GM12878 (cell line): ENCODE data around the gene POU3F2. TPM values are rescaled to one million over a fixed set of nuclear protein-coding genes. Genes with fewer than 3 reads are reported as not detected.

Source experiments
- CBX5 ChIP-seq: sonication (generic); IDR thresholded peaks from 2 replicates; pipeline ENCODE4 v1.6.1; 2016; ENCODE audit warnings: low read depth, moderate library complexity, mild to moderate bottlenecking, inconsistent platforms
- CHD1 ChIP-seq: IDR thresholded peaks from 2 replicates; pipeline ENCODE4 v1.6.1; 2012; ENCODE audit warnings: low read depth, low read length, improper control_type of control experiment
- CREM ChIP-seq: IDR thresholded peaks from 2 replicates; pipeline ENCODE4 v1.6.1; 2014; ENCODE audit warnings: antibody characterized with exemption, low read depth
- CUX1 ChIP-seq: IDR thresholded peaks from 2 replicates; pipeline ENCODE4 v1.6.1; 2012; ENCODE audit warnings: improper control_type of control experiment, low read depth, low read length; ENCODE audit not compliant: insufficient replicate concordance
- DPF2 ChIP-seq: fragments of 450-650 bp; IDR thresholded peaks from 2 replicates; pipeline ENCODE4 v1.6.1; 2017; ENCODE audit warnings: mild to moderate bottlenecking
- KLF5 ChIP-seq: fragments of 450-650 bp; IDR thresholded peaks from 2 replicates; pipeline ENCODE4 v1.6.1; 2014; ENCODE audit warnings: mild to moderate bottlenecking; ENCODE audit not compliant: partially characterized antibody
- NFYA ChIP-seq: IDR thresholded peaks from 2 replicates; pipeline ENCODE4 v1.6.1; 2011; ENCODE audit warnings: low read depth, mild to moderate bottlenecking, low read length, improper control_type of control experiment, borderline replicate concordance
- SP1 ChIP-seq: IDR thresholded peaks from one replicate; pipeline ENCODE4 v1.6.1; 2011; ENCODE audit warnings: low read depth, low read length
- ZBTB11 ChIP-seq: fragments of 450-650 bp; formaldehyde crosslinking; IDR thresholded peaks from 2 replicates; pipeline ENCODE4 v1.5.0; 2022; ENCODE audit warnings: mild to moderate bottlenecking, missing genetic modification characterization
- polyA plus RNA-seq, 11 experiments: library from polyadenylated mRNA; depleted of rRNA in 4 of 11; unstranded in 6 of 11; stranded (reverse) in 5 of 11; fragments of >200 nt; fragmentation: Nextera tagmentation in 4 of 11; fragmentation: Illumina TruSeq in 1 of 11; extraction: Ambion mirVana in 4 of 11; extraction: Trizol in 1 of 11; gene quantifications; 1 replicate in 1 of 11; 2 replicates in 10 of 11; pipeline versions ENCODE4 v1.2.1 to v1.2.3, GENCODE V29; 2011 to 2016; ENCODE audit warnings: inconsistent platforms in 2 of 11, missing spikeins in 2 of 11, low read depth in 1 of 11
- total RNA-seq, 4 experiments: library from RNA; depleted of rRNA in 3 of 4; stranded (reverse); fragments of >200 nt in 3 of 4; fragmentation: Illumina TruSeq in 1 of 4; extraction: Trizol in 1 of 4; gene quantifications; 2 replicates each; pipeline versions ENCODE4 v1.2.1 to v1.2.3, GENCODE V29; 2013 to 2021

The POU3F2 gene
- total and polyA plus RNA-seq, 10 of the 15 experiments (the other 5 are each of a cell fraction or from before 2014, with no cell fraction given) = not detected

- TF ChIP-seq CHD1 = no peak
- no peak for TF ChIP-seq DPF2
- no peak for TF ChIP-seq ZBTB11
- TF ChIP-seq SP1 = no peak
- no peak for TF ChIP-seq CREM
- TF ChIP-seq CBX5 = no peak
- no peak for TF ChIP-seq KLF5
- no peak for TF ChIP-seq NFYA
- no peak for TF ChIP-seq CUX1
Observed at GRCh38 chr6:98842342-98843180, 8.2 kb downstream of the POU3F2 start (continued).
